ENCODE data around the gene DUSP7.

DUSP7 gene

DNA sequence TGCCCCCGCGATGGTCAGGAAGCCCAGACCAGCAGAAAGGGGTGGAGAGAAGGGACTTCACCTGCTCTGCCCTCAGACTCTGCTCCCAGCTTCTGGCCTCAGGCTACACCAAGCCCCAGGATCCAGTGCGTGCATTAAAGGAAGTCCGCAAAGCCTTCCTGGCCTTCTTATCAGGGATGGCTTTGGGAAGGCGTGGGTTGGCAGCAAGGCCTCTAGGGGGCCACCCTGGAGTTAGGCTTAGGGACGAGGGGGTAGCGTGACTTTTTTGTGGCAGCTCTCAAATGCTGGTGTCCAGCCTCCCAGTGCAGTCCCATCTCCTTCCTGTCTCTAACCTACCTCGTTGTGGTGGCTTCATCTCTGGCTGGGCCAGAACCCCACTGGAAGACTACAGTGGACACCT, 41.8 kb downstream of the DUSP7 start:
- FAIRE-seq (no peak), DNase-seq (ENCODE audit: insufficient read length, low spot score) (no peak)
- TF ChIP-seq, protein P1, sequence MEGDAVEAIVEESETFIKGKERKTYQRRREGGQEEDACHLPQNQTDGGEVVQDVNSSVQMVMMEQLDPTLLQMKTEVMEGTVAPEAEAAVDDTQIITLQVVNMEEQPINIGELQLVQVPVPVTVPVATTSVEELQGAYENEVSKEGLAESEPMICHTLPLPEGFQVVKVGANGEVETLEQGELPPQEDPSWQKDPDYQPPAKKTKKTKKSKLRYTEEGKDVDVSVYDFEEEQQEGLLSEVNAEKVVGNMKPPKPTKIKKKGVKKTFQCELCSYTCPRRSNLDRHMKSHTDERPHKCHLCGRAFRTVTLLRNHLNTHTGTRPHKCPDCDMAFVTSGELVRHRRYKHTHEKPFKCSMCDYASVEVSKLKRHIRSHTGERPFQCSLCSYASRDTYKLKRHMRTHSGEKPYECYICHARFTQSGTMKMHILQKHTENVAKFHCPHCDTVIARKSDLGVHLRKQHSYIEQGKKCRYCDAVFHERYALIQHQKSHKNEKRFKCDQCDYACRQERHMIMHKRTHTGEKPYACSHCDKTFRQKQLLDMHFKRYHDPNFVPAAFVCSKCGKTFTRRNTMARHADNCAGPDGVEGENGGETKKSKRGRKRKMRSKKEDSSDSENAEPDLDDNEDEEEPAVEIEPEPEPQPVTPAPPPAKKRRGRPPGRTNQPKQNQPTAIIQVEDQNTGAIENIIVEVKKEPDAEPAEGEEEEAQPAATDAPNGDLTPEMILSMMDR (IDR thresholded peaks at IDR 0.05; ENCODE audit: insufficient read depth, missing control alignments): peak; percentile 37

DNA sequence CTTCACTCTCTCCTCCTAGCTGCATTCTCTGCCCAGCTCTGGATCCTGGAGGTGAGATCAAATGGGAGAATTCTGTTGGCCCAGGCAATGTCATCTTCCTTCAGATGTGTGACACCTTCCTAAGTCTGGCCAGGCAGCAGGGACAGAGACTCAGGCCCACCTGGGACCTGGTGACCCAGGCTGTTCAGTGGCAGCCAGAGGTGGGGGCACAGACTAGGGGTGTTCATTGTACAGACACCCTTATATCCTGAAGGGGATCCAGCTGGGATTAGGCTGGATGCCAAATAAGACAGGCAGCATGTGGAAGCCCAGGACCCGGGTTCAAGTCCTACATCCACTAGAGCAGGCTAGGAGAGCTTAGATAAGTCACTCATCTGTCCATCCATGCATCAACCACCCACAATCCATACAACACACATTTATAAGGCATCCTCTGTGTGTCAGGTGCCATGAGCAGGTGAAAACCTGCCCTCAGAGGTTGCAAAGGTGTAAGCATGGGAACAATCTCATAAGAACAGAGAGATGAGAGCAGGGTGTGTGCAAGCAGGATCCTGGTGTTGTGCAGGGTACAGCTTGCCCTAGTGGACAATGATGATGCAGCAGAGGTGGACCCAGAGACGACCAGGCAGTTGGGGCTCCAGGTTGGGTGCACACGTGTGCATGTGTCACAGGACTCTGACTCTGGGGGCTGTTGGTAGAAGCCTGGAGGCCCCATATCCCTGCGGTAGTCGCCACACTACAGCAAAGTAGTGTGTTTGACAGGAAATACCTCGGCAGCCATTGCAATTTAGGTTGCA, 42.4 kb downstream of the DUSP7 start:
- TF ChIP-seq, protein P1 (IDR thresholded peaks at IDR 0.05; ENCODE audit: insufficient read depth, missing control alignments): no peak
- FAIRE-seq (no peak), DNase-seq (ENCODE audit: insufficient read length, low spot score) (no peak)

DNA sequence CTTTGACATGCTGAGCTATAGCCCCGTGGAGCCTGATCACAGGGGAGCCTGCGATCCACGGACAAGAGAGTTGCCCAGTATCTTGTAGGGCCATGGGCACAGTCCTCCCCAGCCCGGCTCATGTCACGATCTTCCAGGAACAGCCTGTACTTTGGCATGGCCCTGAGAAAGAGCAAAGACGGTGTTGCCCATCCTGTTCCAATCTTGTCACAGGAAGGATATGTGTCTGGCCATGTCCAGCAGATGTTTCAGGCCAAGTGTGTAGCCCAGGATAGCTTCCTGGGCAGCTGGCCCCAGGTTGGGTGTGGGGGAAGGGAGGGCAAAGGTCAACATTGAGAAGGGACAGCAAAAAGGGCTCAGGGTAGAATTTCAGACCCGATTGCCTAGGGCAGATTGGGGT, 43.7 kb downstream of the DUSP7 start:
- FAIRE-seq (no peak), DNase-seq (ENCODE audit: insufficient read length, low spot score) (no peak)
- TF ChIP-seq, protein P1 (IDR thresholded peaks at IDR 0.05; ENCODE audit: insufficient read depth, missing control alignments): no peak

DNA sequence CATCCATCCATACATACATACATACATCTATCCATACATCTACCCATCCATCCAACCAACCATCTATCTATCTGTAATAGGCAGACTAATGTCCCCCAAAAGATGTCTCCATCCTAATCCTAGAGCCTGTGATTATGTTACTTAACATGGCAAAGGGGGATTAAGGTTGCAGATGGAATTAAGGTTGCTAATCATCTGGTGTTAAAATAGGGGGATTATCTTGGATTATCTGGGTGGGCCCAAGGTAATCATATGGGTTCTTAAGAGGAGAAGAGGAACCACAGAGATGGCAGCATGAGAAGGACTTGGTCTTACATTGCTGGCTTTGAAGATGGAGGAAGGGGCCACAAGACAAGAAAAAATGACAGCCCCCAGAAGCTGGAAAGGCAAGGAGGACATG, 45.9 kb downstream of the DUSP7 start:
- peak; percentile 93 for DNase-seq (ENCODE audit: insufficient read length, low spot score)
- TF ChIP-seq, protein P1 (IDR thresholded peaks at IDR 0.05; ENCODE audit: insufficient read depth, missing control alignments): no peak
- peak; percentile 91 for FAIRE-seq

DNA sequence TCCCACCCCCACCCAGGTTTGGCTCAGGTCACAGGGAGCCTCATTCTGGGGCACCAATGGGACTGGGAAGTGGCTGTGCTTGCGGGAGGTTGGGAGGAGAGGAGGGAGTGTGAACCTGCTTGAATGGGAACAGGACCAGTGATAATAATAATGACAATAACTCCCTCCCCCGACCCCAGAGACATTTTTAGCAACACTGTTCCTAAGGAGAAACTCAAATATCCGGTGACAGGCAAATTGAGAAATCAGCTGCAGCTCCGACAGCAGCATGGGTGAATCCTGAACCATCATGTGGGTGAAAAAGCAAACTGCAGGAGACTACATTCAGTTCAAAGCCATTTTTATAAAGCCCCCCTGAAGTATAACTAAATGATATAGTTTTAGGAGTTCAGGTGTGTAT, 49.1 kb downstream of the DUSP7 start:
- FAIRE-seq (no peak), DNase-seq (ENCODE audit: insufficient read length, low spot score) (no peak)
- TF ChIP-seq, protein P1 (IDR thresholded peaks at IDR 0.05; ENCODE audit: insufficient read depth, missing control alignments): no peak

DNA sequence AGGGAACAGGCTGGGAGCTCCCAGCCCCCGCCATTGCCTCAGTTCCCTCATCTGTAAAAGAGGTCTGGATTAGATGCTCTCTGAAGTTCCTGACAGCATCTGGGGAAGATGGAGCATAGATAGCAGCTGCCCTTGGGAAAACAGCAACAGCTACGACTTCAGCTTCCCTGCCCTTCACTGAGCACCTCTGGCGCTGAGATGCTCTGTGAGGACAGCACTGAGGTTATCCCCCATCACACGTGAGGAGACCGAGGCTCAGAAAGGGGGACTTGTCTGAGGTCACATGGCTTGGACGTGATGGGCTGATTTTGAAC, 49.6 kb downstream of the DUSP7 start:
- DNase-seq (ENCODE audit: insufficient read length, low spot score): no peak
- TF ChIP-seq, protein P1 (IDR thresholded peaks at IDR 0.05; ENCODE audit: insufficient read depth, missing control alignments): no peak
- FAIRE-seq: no peak

DNA sequence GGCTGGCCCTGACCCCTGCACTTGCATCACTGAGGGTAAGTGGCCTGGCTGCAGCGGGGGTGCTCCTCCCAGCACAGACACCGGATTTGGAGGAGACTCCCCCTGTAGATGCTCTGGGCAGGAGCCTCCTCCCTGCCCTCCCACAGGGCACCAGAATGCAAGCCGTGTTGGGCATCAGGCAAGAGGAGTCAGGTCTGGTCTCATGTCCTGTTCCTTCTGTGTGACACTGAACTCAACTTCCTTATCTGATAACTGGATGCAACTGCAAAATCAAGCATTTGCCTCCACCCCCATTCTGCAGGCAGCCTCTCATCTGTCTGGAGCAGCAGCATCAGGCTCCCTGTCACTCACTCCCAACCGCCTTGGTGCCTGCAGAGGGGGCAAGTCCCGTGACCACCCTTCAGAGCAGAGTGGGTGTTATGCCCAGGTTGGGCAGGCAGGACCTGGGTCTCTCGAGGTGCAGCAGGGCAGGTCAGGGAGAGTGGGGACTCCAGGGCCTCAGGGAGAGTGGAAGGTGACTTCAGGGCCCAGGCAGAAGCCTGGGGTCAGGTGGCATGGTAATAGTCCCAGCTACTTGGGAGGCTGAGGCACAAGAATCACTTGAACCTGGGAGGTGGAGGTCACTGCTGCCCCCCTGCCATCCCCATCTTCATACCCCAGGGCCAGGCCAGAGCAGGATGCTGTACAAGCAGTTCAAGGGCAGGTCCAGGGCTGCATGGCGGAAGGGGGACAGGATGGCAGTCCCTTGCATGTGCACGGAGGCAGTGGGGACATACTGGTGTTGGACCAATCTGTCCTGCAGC, 50.2 kb downstream of the DUSP7 start:
- TF ChIP-seq, protein P1 (IDR thresholded peaks at IDR 0.05; ENCODE audit: insufficient read depth, missing control alignments): no peak
- no peak for FAIRE-seq
- DNase-seq (ENCODE audit: insufficient read length, low spot score): no peak

All from D721Med (cell line).